Common myeloid progenitor, CD34-positive (primary cell): ENCODE measurements around the gene RTP3.

Experiments
- CTCF ChIA-PET: fragments of 350-600 bp; sonication (Branson Sonifier 250); formaldehyde crosslinking; loops from one replicate; lab custom pipeline; 2021; ENCODE audit warnings: antibody characterized with exemption; lab: Charles Lee
- POLR2A ChIA-PET: fragments of 350-600 bp; sonication (Branson Sonifier 250); formaldehyde crosslinking; loops from one replicate; lab custom pipeline; 2021; ENCODE audit warnings: antibody characterized with exemption; lab: Charles Lee
- DNase-seq, 3 donors: peaks; one replicate each; pipeline versions ENCODE4 v3.0.0 to v3.0.0-alpha.2; 2013
- H3K27ac ChIP-seq, 2 experiments: 1 replicate in 1 of 2; 2 replicates in 1 of 2; pipeline ENCODE4 v1.7.0; 2013; ENCODE audit warnings: inconsistent platforms in 2 of 2, low read length in 2 of 2, mild to moderate bottlenecking in 2 of 2, low read depth in 1 of 2, moderate library complexity in 1 of 2; ENCODE audit not compliant: severe bottlenecking in 2 of 2, insufficient read depth in 1 of 2, poor library complexity in 1 of 2
- H3K27me3 ChIP-seq, 5 experiments: replicated peaks in 2 of 5; 1 replicate in 3 of 5; 2 replicates in 2 of 5; pipeline versions ENCODE4 v1.6.1 to v1.7.0; 2013; ENCODE audit warnings: low read length in 4 of 5, mild to moderate bottlenecking in 2 of 5, moderate library complexity in 2 of 5, inconsistent platforms in 1 of 5; ENCODE audit not compliant: insufficient read depth in 5 of 5, control insufficient read depth in 4 of 5
- H3K36me3 ChIP-seq, 4 experiments: 1 replicate in 2 of 4; 2 replicates in 2 of 4; pipeline versions ENCODE4 v1.6.1 to v1.7.0; 2013; ENCODE audit warnings: low read length in 3 of 4, control low read depth in 1 of 4, mild to moderate bottlenecking in 1 of 4; ENCODE audit not compliant: control insufficient read depth in 4 of 4, insufficient read depth in 4 of 4
- H3K4me1 ChIP-seq, 4 experiments: 1 replicate in 3 of 4; 2 replicates in 1 of 4; pipeline versions ENCODE4 v1.6.1 to v1.7.1; 2013; ENCODE audit warnings: low read length in 3 of 4, mild to moderate bottlenecking in 3 of 4, control low read depth in 1 of 4, inconsistent platforms in 1 of 4, moderate library complexity in 1 of 4; ENCODE audit not compliant: control insufficient read depth in 4 of 4, insufficient read depth in 4 of 4; ENCODE audit errors: control extremely low read depth in 1 of 4
- H3K4me3 ChIP-seq, 7 experiments: 1 replicate in 4 of 7; 2 replicates in 3 of 7; pipeline versions ENCODE4 v1.5.1 to v1.7.0; 2013; ENCODE audit warnings: mild to moderate bottlenecking in 7 of 7, low read length in 6 of 7, moderate library complexity in 6 of 7, inconsistent platforms in 2 of 7, low read depth in 2 of 7, control low read depth in 1 of 7; ENCODE audit not compliant: insufficient read depth in 4 of 7, control insufficient read depth in 1 of 7; ENCODE audit errors: extremely low read depth in 1 of 7
- H3K9me3 ChIP-seq, 5 experiments: 1 replicate in 4 of 5; 2 replicates in 1 of 5; pipeline versions ENCODE4 v1.6.1 to v1.7.1; 2013; ENCODE audit warnings: low read length in 4 of 5, mild to moderate bottlenecking in 2 of 5, inconsistent platforms in 1 of 5, low read depth in 1 of 5, moderate library complexity in 1 of 5; ENCODE audit not compliant: control insufficient read depth in 4 of 5, insufficient read depth in 2 of 5; ENCODE audit errors: control extremely low read depth in 1 of 5
- whole genome bisulfite sequencing: methylation state at CpG from one replicate; pipeline ENCODE4 v1.1.5; 2013; ENCODE audit not compliant: insufficient coverage; 5-methylcytosine and 5-hydroxymethylcytosine counted together

RTP3 gene

DNA sequence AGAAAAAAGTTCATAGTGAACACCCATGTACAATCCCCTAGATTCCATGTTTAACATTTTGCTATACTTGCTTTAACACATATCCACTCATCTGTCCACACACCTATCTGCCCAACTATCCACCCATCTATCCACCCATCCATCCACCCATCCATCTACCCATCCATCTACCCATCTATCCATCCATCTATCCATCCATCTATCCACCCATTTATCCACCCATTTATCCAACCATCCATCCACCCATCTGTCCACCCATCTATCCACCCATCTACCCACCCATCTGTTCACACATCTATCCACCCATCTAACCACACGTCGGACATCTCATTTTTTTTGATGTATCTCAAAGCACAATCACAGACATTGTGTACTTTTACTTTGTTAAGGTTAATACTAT is 25.8 kb downstream of the RTP3 start:
- ChIA-PET POLR2A (no interaction called here), CTCF (no interaction called here)
- no CpG with 5 or more reads among the region's 2 CpGs for WGBS
- no peaks in the 10 kb centered on the region for H3K36me3 ChIP-seq
- H3K4me3 ChIP-seq = no peak overlapping the region
- H3K27me3 ChIP-seq = no peaks in the 10 kb centered on the region
- H3K9me3 ChIP-seq = no peaks in the 10 kb centered on the region
- DNase-seq = no peak
- H3K4me1 ChIP-seq = no peaks in the 10 kb centered on the region
- H3K27ac ChIP-seq = no peak overlapping the region

DNA sequence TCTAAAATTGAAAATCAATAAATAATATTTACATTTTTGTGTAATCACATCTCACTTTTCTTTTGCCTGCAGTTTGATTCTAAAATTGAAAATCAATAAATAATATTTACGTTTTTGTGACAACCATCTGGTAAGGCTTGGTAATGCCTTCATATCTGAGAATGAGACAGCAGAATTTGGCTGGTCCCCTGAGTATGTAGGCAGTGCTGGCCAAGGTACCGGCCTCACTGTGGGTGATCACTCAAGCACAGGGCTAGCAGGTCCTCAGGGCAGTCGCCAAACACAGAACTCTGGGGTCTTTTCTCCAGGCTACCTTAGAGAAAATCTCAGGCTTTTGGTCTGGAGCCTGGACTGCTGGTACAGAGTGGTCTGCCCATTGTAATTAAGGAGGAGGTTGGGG is 26.2 kb downstream of the RTP3 start:
- Histone ChIP-seq H3K36me3 (no peaks in the 10 kb centered on the region), H3K9me3 (no peaks in the 10 kb centered on the region), H3K4me1 (no peaks in the 10 kb centered on the region), H3K27me3 (no peaks in the 10 kb centered on the region), H3K27ac (no peak overlapping the region), H3K4me3 (no peak overlapping the region)
- ChIA-PET CTCF (no interaction called here), POLR2A (no interaction called here)
- DNase-seq = no peak
- WGBS = 91% methylated on average over 2 of the region's 3 CpGs

DNA sequence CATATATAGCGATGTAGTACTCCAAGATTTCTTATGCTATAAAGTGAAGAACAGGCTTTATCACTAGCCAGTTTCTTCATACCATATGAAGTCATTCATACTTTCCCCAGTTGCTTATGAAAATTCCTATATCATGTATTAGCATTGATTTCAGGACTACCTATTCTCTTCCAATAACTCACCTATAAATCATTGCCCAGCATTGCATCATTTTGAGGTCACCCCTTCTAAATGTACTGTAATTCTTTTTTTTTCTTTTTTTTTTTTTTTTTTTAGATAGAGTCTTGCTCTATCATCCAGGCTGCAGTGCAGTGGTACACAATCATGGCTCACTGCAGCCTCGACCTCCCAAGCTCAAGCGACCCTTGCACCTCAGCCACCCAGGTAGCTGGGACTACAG is 27.1 kb downstream of the RTP3 start:
- Histone ChIP-seq H3K27me3 (no peaks in the 10 kb centered on the region), H3K4me1 (no peaks in the 10 kb centered on the region), H3K36me3 (no peaks in the 10 kb centered on the region), H3K4me3 (no peak overlapping the region), H3K27ac (no peak overlapping the region), H3K9me3 (no peaks in the 10 kb centered on the region)
- DNase-seq = no peak
- ChIA-PET CTCF (interaction anchor here (3.2 kb wide), 1 partner anchor 28 kb away, joined by 8 read pairs; no protein-coding TSS in a partner anchor), POLR2A (no interaction called here)
- 90% methylated on average over 2 of the region's 3 CpGs for WGBS

DNA sequence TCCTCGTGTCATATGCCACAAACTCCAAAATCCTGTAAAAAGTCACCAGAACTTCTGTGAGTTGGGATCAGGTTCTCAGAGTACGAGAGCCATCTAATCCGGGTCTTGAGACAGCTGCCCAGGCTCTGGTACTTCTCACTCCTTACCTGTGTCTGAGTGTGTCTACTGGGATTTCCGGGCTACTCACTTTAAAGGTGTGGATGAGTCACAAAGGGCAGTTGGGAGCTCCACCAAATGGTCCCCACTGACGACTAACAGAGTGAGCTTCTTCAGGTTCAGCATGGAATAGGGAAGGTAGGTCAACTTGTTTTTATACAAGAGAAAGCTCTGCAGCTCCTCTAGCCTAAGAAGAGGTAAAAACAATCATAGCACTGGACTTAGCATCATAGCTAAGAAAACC is 29.5 kb downstream of the RTP3 start:
- Histone ChIP-seq H3K9me3 (no peaks in the 10 kb centered on the region), H3K4me1 (no peaks in the 10 kb centered on the region), H3K27me3 (no peaks in the 10 kb centered on the region), H3K36me3 (no peaks in the 10 kb centered on the region), H3K27ac (no peak overlapping the region), H3K4me3 (no peak overlapping the region)
- no peak for DNase-seq
- 100% methylated on average over 5 of the region's 5 CpGs for WGBS
- POLR2A ChIA-PET = no interaction called here
- CTCF ChIA-PET = interaction anchor here (1.0 to 3.2 kb wide), 6 partner anchors 11 to 39 kb away, joined by 3 to 8 read pairs (median 4); partner anchors contain the start of gene RTP3

DNA sequence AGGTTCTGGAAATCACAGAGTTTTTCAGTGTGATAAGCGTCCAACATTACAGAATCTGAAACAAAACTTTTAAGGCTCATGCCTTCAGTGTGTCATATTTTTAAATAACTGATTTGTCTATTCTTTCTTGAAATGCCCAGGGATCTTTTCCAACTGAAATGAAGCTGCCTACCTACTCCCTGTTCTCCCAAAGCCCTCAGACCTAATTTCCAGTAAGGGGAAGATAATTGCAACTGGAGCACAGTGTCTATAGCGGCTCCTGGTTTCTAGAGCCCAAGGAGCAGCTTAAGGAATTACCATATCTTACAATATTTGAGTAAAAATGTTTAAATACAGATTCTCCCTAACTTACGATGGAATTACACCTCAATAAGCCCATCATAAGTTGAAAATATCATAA is 35.3 kb downstream of the RTP3 start:
- no peaks in the 10 kb centered on the region for H3K36me3 ChIP-seq
- no peak overlapping the region for H3K4me3 ChIP-seq
- no peaks in the 10 kb centered on the region for H3K27me3 ChIP-seq
- DNase-seq = no peak
- peaks cover 0 to 6% (median 6%) of the 10 kb centered on the region in 4 experiments for H3K4me1 ChIP-seq
- POLR2A ChIA-PET = interaction anchor here (0.6 kb wide), 1 partner anchor 28 kb away, joined by 3 read pairs; no protein-coding TSS in a partner anchor
- no peaks in the 10 kb centered on the region for H3K9me3 ChIP-seq
- no peak overlapping the region for H3K27ac ChIP-seq
- CTCF ChIA-PET = interaction anchor here (0.6 to 1.6 kb wide), 5 partner anchors 11 to 580 kb away, joined by 3 to 7 read pairs (median 4); partner anchors contain the start of gene RTP3
- 100% methylated on average over 1 of the region's 3 CpGs for WGBS

DNA sequence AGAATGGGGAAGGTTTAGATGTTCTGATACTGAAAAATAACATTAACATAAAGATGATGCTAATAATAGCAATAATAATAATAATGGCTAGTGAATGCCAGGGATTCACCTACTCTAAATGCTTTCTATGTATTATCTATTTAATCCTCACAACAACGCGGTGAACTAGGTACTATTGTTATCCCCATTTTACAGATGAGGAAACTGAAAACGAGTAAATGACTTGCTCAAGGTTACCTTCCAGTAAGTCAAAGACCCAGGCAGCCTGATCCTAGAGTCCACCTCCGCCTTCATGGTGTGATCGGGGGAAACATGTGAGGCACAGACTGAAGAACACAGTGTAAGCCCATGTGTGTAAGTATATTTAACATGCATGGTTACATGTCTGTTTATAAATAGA is 38.0 kb downstream of the RTP3 start:
- no peaks in the 10 kb centered on the region for H3K9me3 ChIP-seq
- H3K36me3 ChIP-seq = no peaks in the 10 kb centered on the region
- CTCF ChIA-PET = interaction anchor here (1.0 to 2.6 kb wide), 4 partner anchors 19 to 47 kb away, joined by 3 to 16 read pairs (median 4); no protein-coding TSS in a partner anchor
- H3K27me3 ChIP-seq = no peaks in the 10 kb centered on the region
- peaks cover 17 to 26% (median 25%) of the 10 kb centered on the region in 4 experiments for H3K4me1 ChIP-seq
- no peak overlapping the region for H3K4me3 ChIP-seq
- no peak for DNase-seq
- H3K27ac ChIP-seq = no peak overlapping the region
- 96% methylated on average over 5 of the region's 5 CpGs for WGBS
- POLR2A ChIA-PET = no interaction called here

DNA sequence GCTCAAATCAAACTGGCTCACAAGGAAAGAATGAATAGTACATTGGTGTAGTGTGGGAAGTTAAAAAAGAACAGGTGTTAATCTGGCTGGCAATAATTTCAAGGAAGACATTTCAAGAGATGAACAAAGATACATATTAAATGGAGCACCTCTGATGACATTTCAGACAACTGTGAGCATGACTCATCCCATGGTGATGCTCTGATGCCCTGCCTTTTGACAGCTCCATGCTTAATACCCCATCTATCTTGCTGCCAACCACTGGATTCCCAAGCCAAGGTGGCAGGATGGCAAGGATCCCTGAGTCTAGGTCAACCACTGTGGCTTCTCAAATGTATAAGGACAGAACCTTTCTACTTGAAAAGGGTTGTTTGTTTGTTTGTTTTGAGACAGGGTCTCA is 39.0 kb downstream of the RTP3 start:
- POLR2A ChIA-PET = no interaction called here
- Histone ChIP-seq H3K4me3 (no peak overlapping the region), H3K4me1 (peaks cover 17 to 31% (median 28%) of the 10 kb centered on the region in 4 experiments)

More for the DNA sequence above, 39.0 kb downstream of the RTP3 start:
- Histone ChIP-seq H3K27me3 (no peaks in the 10 kb centered on the region), H3K27ac (no peak overlapping the region), H3K36me3 (no peaks in the 10 kb centered on the region), H3K9me3 (no peaks in the 10 kb centered on the region)
- CTCF ChIA-PET = interaction anchor here (1.1 to 3.1 kb wide), 3 partner anchors 20 to 48 kb away, joined by 3 to 16 read pairs (median 12); no protein-coding TSS in a partner anchor
- no peak for DNase-seq
